Measurements from ENCODE around the gene MPV17L. TPM values are rescaled to one million over a fixed set of nuclear protein-coding genes. Genes with fewer than 3 reads are reported as not detected.
"Not testable (repeated sequence)": the region's sequence is repeated elsewhere in the genome, so short reads cannot be mapped to it uniquely, and the experiment has no call there.

The MPV17L gene
- total RNA-seq, 1 donor from 2014 or later = 2.2 TPM

DNA sequence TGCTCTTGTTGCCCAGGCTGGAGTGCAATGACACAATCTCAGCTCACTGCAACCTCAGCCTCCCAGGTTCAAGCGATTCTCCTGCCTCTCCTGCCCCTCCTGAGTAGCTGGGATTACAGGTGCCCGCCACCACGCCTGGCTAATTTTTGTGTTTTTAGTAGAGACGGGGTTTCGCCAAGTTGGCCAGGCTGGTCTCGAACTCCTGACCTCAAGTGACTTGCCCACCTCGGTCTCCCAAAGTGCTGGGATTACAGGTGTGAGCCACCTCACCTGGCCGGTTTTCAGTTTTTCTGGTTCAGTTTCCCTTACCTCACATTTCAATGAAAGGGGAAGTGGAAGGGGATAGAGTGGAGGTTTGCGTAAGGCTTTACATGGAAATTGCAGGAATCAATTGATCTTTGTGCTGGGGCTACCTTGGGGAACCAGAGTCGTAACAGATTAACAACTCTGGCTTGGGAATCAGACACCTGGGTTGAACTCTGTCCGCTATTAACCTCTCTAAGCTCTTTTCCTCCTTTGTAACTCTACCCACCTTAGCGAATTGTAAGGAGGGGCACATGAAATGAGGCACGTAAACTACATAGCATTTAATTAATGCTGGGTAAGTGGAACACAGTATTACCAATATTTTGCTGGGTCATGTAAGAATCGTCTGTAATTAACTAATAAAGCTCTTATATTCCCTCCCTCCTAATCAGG lies 3.2 kb downstream of the MPV17L start:
- H3K4me3 ChIP-seq (ENCODE audit: low read depth, low read length) = no peak overlapping the region
- TF ChIP-seq, protein P1, sequence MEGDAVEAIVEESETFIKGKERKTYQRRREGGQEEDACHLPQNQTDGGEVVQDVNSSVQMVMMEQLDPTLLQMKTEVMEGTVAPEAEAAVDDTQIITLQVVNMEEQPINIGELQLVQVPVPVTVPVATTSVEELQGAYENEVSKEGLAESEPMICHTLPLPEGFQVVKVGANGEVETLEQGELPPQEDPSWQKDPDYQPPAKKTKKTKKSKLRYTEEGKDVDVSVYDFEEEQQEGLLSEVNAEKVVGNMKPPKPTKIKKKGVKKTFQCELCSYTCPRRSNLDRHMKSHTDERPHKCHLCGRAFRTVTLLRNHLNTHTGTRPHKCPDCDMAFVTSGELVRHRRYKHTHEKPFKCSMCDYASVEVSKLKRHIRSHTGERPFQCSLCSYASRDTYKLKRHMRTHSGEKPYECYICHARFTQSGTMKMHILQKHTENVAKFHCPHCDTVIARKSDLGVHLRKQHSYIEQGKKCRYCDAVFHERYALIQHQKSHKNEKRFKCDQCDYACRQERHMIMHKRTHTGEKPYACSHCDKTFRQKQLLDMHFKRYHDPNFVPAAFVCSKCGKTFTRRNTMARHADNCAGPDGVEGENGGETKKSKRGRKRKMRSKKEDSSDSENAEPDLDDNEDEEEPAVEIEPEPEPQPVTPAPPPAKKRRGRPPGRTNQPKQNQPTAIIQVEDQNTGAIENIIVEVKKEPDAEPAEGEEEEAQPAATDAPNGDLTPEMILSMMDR (conservative IDR thresholded peaks at IDR 0.05; ENCODE audit: low read depth, low read length) = no peak
- DNase-seq (ENCODE audit: low read depth) = no peak

DNA sequence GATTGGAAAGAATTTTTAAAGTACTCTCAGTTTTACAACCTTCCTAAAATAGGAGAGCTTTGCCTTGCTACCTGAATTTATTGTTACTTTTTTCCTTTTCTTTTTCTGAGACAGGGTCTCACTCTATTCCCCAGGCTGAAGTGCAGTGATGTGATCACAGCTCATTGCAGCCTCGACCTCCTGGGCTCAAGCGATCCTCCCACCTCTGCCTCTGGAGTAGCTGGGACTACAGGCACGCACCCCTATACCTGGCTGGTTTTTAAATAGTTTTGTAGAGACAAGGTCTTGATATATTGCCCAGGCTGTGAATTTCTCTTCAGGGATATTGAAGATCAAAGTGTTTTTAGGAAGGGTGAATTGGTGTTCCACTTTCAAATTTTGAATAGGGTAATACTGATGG lies 3.8 kb downstream of the MPV17L start:
- TF ChIP-seq, protein P1 (conservative IDR thresholded peaks at IDR 0.05; ENCODE audit: low read depth, low read length) = no peak
- DNase-seq (ENCODE audit: low read depth) = no peak
- no peak overlapping the region for H3K4me3 ChIP-seq (ENCODE audit: low read depth, low read length)

DNA sequence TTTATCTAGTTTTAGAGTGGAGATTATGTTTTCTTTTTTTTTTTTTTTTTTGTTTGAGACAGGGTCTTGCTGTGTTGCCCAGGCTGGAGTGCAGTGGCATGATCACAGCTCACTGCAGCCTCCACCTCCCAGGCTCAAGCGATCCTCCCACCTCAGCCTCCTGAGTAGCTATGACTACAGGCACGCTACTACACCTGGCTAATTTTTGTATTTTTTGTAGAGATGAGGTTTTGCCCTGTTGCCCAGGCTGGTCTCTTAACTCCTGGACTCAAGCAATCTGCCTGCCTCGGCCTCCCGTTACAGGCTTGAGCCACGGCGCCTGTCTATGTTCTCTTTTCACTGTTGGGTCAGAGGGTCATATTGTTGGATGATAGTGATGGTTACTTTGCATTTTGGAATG lies 4.8 kb downstream of the MPV17L start:
- not testable (repeated sequence) for H3K4me3 ChIP-seq (ENCODE audit: low read depth, low read length); DNase-seq (ENCODE audit: low read depth)

DNA sequence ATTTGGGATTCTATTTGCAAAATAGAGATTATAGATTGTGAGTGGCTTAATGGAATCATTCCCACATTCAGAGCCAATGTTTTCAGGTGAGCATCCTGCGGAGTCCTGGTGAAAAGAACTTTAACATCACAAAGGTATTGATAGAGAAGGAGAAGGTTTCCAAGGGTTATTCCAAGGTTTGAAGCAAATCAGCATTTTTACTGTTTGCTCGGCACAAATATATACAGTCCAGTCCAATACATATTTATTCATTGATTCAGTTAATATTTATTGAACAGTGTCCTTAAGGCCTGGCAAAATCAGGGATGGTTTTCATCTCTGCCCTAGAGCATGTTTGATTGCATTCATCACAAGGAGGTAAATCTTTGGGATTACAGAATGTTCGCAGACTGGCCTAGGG lies 6.4 kb downstream of the MPV17L start:
- no peak for DNase-seq (ENCODE audit: low read depth)
- TF ChIP-seq, protein P1 (conservative IDR thresholded peaks at IDR 0.05; ENCODE audit: low read depth, low read length) = no peak
- no peak overlapping the region for H3K4me3 ChIP-seq (ENCODE audit: low read depth, low read length)

DNA sequence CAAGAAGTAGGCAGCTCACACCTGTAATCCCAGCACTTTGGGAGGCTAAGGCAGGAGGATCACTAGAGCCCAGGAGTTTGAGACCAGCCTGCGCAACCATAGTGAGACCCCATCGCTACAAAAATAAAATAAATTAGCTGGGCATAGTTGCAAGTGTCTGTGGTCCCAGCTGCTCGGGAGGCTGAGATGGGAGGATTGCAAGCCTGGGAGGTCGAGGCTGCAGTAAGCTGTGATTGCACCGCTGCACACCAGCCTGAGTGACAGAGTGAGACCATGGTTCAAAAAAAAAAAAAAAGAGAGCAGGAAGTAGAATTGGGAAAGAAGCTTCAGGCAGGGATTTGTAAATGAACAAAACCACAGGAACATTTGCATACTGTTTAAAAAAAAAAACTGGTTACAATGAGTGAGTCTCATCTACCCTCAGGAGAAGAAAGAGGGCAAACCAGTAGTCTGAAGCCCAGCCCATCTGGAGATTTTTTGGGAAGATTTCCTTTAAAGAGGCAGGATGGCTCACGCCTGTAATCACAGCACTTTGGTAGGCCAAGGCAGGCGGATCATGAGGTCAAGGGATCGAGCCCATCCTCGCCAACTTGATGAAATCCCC lies 7.9 kb downstream of the MPV17L start:
- no peak for DNase-seq (ENCODE audit: low read depth)

DNA sequence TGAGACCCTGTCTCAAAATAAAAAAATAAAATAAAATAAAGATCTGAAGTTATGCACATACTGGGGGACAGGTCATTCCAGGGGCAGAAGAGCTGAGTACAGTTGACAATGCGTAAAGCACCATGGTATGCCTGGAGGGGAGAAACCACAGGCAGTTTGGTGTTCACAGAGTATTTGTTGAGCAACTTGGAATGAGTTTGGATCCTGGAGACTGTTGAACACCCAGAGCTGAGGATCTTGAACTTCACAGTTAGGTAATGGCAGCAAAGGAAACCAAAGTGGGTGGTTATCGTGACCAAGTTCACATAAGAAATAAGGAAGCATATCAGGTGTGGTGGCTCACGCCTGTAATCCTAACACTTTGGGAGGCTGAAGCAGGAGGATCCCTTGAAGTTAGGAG lies 8.5 kb downstream of the MPV17L start:
- H3K4me3 ChIP-seq (ENCODE audit: low read depth, low read length); DNase-seq (ENCODE audit: low read depth): not testable (repeated sequence)

More for the DNA sequence above, 7.9 kb downstream of the MPV17L start:
- TF ChIP-seq, protein P1 (conservative IDR thresholded peaks at IDR 0.05; ENCODE audit: low read depth, low read length) = no peak
- H3K4me3 ChIP-seq (ENCODE audit: low read depth, low read length) = no peak overlapping the region

DNA sequence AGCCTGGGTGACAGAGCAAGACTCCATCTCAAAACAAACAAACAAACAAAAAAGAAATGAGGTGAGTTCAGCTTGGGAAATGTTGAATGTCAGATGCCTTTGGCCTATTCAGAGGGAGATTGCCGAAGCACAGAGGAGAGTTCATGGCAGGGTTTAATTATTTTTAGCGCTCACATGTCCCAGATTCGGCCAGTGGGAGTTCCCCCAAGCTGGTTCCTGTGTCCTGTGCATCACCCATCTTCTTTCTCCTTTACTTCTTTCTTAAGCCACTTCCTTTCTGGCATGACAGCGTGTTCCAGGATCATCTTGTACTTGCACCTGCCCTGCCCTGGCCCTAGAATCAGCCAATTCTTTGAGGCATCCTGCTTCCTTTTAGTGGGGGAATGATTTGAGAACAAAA lies 9.2 kb downstream of the MPV17L start:
- H3K4me3 ChIP-seq (ENCODE audit: low read depth, low read length) = no peak overlapping the region
- no peak for DNase-seq (ENCODE audit: low read depth)
- TF ChIP-seq, protein P1 (conservative IDR thresholded peaks at IDR 0.05; ENCODE audit: low read depth, low read length) = no peak

DNA sequence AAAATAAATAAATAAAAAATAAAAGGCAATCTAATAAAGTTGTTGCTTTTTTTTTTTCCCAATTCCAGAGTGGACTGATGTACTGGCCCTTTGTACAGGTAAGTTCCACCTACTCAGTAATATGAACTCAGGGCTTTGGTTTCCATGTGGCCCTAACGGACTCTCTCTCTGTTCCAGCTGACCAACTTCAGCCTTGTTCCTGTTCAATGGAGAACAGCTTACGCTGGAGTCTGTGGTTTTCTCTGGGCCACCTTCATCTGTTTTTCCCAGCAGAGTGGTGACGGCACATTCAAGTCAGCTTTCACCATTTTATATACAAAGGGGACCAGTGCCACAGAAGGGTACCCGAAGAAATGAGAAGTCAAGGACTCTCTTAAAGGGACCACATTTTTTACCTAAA lies 12.2 kb downstream of the MPV17L start:
- not testable (repeated sequence) for DNase-seq (ENCODE audit: low read depth); H3K4me3 ChIP-seq (ENCODE audit: low read depth, low read length)

DNA sequence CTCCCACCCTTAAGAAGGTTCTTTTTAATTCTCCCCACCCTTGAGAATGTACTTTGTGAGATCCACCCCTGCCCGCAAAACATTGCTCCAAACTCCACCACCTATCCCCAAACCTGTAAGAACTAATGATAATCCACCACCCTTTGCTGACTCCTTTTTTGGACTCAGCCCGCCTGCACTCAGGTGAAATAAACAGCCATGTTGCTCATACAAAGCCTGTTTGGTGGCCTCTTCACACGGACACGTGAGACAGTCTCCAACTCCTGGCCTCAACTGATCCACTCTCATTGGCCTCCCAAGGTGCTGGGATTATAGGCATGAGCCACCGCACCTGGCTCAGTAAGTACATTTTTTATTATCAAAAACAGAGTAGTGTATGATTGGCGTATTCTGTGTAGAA lies 13.9 kb downstream of the MPV17L start:
- not testable (repeated sequence) for H3K4me3 ChIP-seq (ENCODE audit: low read depth, low read length); DNase-seq (ENCODE audit: low read depth)
